ENCODE results near the gene LAMB4.

DNA sequence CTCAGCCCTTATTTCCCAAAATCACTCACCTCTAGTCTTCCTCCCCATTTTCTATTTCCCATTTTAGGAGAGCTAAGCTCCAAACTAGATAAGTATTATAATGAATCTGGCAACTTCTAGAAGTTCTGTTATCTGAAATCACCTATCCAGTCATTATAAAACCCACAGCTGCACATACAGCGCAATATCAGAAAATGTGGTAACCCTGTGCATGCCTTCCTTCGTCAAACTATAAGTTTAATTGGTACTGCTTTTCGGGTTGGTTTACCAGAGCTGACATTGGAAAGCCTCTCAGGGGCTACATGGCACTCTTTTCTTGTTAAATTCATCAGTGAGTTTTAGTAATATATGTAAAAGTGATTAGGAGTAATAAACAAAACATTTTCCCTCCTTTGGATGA, 1.6 kb downstream of the LAMB4 start:
- TF ChIP-seq, protein P1, sequence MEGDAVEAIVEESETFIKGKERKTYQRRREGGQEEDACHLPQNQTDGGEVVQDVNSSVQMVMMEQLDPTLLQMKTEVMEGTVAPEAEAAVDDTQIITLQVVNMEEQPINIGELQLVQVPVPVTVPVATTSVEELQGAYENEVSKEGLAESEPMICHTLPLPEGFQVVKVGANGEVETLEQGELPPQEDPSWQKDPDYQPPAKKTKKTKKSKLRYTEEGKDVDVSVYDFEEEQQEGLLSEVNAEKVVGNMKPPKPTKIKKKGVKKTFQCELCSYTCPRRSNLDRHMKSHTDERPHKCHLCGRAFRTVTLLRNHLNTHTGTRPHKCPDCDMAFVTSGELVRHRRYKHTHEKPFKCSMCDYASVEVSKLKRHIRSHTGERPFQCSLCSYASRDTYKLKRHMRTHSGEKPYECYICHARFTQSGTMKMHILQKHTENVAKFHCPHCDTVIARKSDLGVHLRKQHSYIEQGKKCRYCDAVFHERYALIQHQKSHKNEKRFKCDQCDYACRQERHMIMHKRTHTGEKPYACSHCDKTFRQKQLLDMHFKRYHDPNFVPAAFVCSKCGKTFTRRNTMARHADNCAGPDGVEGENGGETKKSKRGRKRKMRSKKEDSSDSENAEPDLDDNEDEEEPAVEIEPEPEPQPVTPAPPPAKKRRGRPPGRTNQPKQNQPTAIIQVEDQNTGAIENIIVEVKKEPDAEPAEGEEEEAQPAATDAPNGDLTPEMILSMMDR (IDR thresholded peaks at IDR 0.05), result no peak
- no peak for TF ChIP-seq POLR2A (IDR thresholded peaks at IDR 0.05)
